SIG-M5 (cell line): Measurements from ENCODE around the gene CLEC3B.
"Not testable (repeated sequence)": the region's sequence is repeated elsewhere in the genome, so short reads cannot be mapped to it uniquely, and the experiment has no call there.

ENCODE experiments used
- DNase-seq: peaks from one replicate; lab custom pipeline; 2025; lab: John Stamatoyannopoulos, UW

CLEC3B gene

DNA sequence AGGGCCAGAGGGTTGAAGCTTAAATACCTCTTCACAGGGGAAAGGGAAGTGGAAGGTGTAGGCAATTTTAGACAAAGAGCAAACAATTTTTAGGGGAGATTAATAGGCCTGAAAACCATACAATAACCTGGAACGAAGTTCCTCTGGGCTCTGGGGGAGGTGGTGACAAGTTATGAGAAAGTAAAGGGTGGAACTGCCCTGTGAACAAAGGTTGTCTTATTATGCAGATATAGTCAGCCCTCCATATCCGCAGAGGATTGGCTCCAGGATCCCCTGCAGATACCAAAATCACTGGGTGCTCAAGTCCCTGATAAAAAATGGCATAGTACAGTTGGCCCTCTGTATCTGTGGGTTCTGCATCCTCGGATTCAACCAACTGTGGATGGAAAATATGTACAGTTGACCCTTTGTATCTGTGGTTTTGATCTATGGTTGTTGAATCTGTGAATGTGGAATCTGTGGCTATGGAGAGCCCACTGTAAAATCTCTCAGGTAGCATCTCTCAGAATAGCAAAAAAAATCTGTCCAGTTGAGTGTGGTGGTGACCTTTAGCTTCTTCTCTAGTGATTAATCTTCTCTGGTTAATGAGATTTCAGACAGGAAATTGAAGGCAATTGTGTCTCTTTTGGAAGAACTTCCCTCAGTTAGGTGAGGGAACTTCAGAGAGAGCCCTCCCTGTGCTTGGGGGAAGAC, 40.2 kb downstream of the CLEC3B start:
- no peak for DNase-seq

DNA sequence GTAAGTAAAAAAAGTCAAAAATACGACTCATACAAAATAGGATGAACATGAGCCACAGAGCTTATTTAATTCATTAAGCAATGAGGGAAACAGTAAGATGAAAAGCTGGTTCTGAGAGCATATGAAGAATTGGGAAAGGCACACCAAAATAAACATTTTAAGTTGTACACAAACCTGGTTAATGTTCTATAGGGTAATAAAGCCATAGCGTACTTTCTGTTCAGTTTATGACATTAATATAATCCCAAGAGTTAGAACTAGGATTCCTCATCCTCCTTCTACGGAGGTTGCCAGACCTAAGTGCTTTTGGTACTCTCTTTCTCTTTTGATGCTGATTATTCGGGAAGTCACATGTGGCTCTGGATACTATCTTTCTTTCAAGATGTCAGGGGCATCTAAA, 41.4 kb downstream of the CLEC3B start:
- no peak for DNase-seq

DNA sequence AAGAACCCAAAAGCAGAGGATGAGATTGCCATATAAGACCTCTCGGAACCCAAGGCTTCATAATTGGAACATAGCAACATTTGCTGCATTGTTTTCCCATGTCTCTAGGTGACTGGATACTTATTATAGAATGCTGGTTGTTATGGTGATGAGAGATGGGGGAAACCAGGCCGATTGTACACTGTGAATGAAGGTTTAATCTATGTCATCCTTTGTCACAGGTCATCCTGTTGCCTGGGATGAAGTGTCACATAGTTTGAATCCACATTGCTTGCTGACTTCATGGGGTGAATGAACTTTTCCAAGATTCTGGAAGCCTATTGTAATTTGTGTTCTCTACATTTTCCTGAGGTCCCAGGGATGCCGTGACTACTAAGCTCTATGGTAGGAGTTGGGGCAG, 41.8 kb downstream of the CLEC3B start:
- no peak for DNase-seq

- DNase-seq: no peak
Measured at GRCh38 chr3:45071075-45071474, 45.0 kb downstream of the CLEC3B start.

GRCh38 chr3:45075821-45076625, 49.9 kb downstream of the CLEC3B start:
- DNase-seq: no peak

DNA sequence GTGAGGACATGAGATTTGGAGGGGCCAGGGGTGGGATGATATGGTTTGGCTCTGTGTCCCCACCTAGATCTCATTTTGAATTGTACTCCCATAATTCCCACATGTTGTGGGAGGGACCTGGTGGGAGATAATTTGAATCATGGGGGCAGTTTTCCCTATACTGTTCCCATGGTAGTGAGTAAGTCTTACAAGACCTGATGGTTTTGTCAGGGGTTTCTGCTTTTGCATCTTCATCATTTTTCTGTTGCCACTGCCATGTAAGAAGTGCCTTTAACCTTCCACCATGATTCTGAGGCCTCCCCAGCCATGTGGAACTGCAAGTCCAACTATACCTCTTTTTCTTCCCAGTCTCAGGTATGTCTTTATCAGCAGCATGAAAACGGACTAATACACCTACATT, 52.2 kb downstream of the CLEC3B start:
- DNase-seq: not testable (repeated sequence)

- no peak for DNase-seq
Measured at GRCh38 chr3:45078910-45079522, 52.9 kb downstream of the CLEC3B start.

- no peak for DNase-seq
Measured at GRCh38 chr3:45079715-45080114, 53.6 kb downstream of the CLEC3B start.

DNA sequence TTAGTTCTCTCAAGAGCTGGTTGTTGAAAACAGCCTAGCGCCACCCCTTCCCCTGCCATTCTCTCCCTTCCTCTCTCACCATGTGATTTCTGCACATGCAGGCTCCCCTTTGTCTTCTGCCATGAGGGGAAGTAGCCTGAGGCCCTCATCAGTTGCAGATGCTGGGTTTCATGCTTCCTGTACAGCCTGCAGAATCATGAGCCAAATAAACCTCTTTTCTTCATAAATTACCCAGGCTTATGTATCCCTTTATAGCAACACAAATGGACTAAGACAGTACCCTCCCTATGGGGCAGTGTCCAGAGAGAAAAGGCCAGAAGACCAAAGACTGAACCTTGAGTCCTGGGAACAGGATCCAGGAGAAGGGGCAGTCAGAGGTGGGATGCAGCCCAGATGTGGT, 54.7 kb downstream of the CLEC3B start:
- no peak for DNase-seq

GRCh38 chr3:45081506-45082141, 55.5 kb downstream of the CLEC3B start:
- DNase-seq: no peak

DNA sequence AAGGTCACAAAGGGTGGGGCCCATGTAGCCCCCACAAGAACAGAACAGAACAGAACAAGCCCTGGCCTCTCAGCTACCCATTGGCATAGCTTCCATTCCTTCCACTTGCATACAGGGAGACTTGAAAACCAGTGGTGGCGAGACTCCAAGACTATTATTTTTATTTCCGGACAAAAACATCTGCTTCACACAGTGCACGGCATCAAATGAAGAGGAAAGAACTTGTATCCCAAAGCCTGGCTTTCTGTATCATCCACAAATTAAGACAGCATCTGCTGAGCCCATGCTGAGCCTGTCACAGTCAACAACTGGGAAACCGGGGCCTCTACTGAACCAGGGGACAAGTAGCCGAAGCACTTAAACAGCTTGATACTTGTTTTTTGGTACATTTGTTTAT, 56.0 kb downstream of the CLEC3B start:
- DNase-seq: no peak

- no peak for DNase-seq
Measured at GRCh38 chr3:45083023-45083422, 56.9 kb downstream of the CLEC3B start.

GRCh38 chr3:45084361-45084760, 58.3 kb downstream of the CLEC3B start:
- DNase-seq: no peak

DNA sequence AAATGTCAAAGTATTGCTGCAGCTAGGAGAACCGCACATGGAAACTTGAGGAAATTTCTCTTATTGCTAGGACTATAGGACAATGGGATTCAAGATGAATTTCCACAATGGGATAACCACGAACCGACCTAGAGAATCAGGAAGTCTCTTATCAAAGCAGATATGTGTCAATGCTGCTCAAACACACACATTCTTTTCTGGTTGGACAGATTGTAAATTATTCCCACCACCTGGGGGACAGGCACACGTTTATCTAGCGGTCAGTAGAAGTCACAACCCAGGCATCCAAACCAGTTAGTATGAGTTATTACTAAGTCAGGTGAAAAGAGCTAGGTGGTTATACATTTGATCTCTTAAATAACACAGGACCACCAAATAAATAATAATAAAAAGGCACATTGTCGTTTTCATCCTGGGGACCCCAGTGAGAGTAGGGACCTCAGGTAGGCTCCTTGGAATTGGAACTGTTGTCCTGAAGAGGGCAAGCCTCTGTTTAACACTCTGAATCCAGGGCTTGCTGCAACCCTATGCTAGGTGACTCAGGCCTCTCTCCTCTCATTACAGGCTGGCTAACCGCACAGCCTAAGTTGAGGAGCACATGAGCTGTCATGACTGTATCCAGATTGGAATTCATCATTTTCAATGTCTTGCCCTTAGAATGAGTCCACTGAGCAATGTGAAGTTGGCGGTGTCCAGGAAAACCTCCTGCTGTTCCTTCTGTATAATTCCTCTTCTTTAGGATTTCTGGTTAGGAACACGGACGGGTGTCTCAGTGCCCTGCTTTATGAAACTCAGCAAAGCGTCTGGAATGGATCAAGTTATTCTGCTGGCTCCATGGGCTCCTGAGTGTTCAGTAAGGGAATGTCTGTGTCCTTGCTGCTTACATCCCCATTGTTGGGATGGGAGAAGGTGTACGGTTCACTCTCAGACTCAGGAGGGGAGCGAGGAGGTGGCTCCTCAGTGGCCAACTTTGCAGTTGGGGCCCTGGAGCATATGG, 59.0 kb downstream of the CLEC3B start:
- DNase-seq: no peak
